ENCODE results near the gene MPZL3.

MPZL3 gene

GRCh38 chr11:118277312-118277711 lies 25.1 kb upstream of the MPZL3 start:
- H3K27me3 Mint-ChIP-seq: no peaks in the 10 kb centered on the region
- H3K27ac Mint-ChIP-seq: peak overlapping the region; percentile 44
- H3K4me1 Mint-ChIP-seq: peaks cover 39% of the 10 kb centered on the region
- H3K36me3 Mint-ChIP-seq: no peaks in the 10 kb centered on the region
- H3K9me3 Mint-ChIP-seq: no peaks in the 10 kb centered on the region
- H3K4me3 Mint-ChIP-seq: no peak overlapping the region

- Mint-ChIP-seq H3K36me3 (no peaks in the 10 kb centered on the region), H3K27me3 (no peaks in the 10 kb centered on the region), H3K4me1 (peaks cover 36% of the 10 kb centered on the region), H3K9me3 (no peaks in the 10 kb centered on the region), H3K27ac (no peak overlapping the region), H3K4me3 (no peak overlapping the region)
These were observed 24.3 kb upstream of the MPZL3 start for GRCh38 chr11:118276422-118276821.

DNA sequence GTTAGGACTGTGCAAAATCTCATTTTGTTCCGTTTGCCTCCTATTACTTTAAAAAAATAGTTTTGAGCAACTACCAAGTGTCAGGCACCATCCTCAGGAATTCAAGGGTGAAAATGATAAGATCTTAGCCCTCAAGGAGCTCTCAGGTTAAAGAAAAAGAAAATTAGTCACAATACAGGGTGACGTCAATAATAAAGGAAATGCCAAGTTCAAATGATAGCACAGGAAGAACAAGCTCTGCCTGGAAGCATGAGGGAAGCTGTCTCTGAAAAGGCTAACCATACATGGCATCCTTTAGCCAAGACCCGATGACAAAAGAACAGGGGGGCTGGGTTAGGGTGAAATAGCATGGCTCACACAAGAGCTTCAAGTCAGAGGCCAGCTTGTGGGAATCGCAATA lies 23.0 kb upstream of the MPZL3 start:
- H3K9me3 Mint-ChIP-seq: no peaks in the 10 kb centered on the region
- no peak overlapping the region for H3K4me3 Mint-ChIP-seq
- H3K27ac Mint-ChIP-seq: peak overlapping the region; percentile 30
- peaks cover 30% of the 10 kb centered on the region for H3K4me1 Mint-ChIP-seq
- no peaks in the 10 kb centered on the region for H3K27me3 Mint-ChIP-seq
- H3K36me3 Mint-ChIP-seq: no peaks in the 10 kb centered on the region

DNA sequence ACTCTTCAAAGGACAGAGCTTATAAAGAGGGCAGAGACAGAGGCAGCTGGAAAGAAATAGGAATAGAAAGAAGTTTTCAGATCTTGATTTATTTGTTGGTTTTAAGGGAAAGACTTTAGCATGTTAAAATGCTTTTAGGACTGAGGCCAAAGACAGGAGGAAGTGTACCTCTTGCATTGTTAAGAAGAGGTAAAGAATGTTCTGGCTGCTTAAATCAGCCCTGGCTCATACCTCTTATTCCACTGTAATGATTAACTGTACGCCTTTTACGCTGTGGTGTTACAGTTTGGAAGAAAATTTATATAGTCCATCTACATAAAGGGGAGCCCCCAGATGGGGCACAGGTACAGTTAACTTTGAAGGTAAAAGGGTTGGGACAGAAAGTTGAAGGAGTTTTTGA lies 22.0 kb upstream of the MPZL3 start:
- no peaks in the 10 kb centered on the region for H3K9me3 Mint-ChIP-seq
- H3K4me1 Mint-ChIP-seq: peaks cover 30% of the 10 kb centered on the region
- H3K27ac Mint-ChIP-seq: no peak overlapping the region
- H3K4me3 Mint-ChIP-seq: no peak overlapping the region
- no peaks in the 10 kb centered on the region for H3K27me3 Mint-ChIP-seq
- no peaks in the 10 kb centered on the region for H3K36me3 Mint-ChIP-seq

- H3K4me3 Mint-ChIP-seq: no peak overlapping the region
- H3K27ac Mint-ChIP-seq: peak overlapping the region; percentile 31
- H3K4me1 Mint-ChIP-seq: peaks cover 25% of the 10 kb centered on the region
- no peaks in the 10 kb centered on the region for H3K27me3 Mint-ChIP-seq
- no peaks in the 10 kb centered on the region for H3K9me3 Mint-ChIP-seq
- no peaks in the 10 kb centered on the region for H3K36me3 Mint-ChIP-seq
These were observed 19.8 kb upstream of the MPZL3 start for GRCh38 chr11:118272001-118272400.

DNA sequence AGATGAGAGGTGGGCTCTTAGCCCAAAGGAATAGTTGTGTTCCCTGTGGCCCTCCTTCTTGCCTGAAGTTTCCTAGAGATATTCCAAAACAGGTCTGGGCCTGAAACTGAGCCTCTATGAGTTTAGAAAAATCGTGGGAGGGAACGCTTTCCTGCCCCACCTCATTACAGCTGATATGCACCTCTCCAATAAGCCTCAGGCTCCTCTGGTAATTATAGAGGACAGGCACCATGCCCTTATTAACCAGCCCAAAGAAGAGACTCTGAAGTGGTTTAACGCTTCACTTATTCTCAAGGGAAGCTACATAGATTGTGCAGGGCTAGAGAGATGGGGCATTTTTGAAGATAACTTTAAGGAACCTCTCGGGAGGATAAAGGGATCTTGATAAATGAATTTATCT lies 15.3 kb upstream of the MPZL3 start:
- Mint-ChIP-seq H3K4me1 (peaks cover 34% of the 10 kb centered on the region), H3K36me3 (no peaks in the 10 kb centered on the region), H3K27me3 (no peaks in the 10 kb centered on the region), H3K4me3 (no peak overlapping the region), H3K9me3 (no peaks in the 10 kb centered on the region), H3K27ac (no peak overlapping the region)

- Mint-ChIP-seq H3K9me3 (no peaks in the 10 kb centered on the region), H3K27me3 (no peaks in the 10 kb centered on the region), H3K36me3 (peaks cover 4% of the 10 kb centered on the region), H3K27ac (peak overlapping the region; percentile 41), H3K4me1 (peaks cover 40% of the 10 kb centered on the region), H3K4me3 (no peak overlapping the region)
These were observed 13.8 kb upstream of the MPZL3 start for GRCh38 chr11:118265954-118266353.

GRCh38 chr11:118264569-118265465 lies 12.7 kb upstream of the MPZL3 start:
- Mint-ChIP-seq H3K4me1 (peaks cover 48% of the 10 kb centered on the region), H3K27ac (peak overlapping the region; percentile 90)

GRCh38 chr11:118263695-118264568 lies 11.8 kb upstream of the MPZL3 start, which contains the start of gene MPZL2:
Gene MPZL2 (minus strand): TSS chr11:118264297. CDS start chr11:118264153, 144 bp downstream.
- no peaks in the 10 kb centered on the region for H3K27me3 Mint-ChIP-seq
- peaks cover 12% of the 10 kb centered on the region for H3K36me3 Mint-ChIP-seq
- H3K4me1 Mint-ChIP-seq: peaks cover 49% of the 10 kb centered on the region
- H3K9me3 Mint-ChIP-seq: no peaks in the 10 kb centered on the region
- H3K4me3 Mint-ChIP-seq: peak within 1 kb of the TSS; percentile 95
- H3K27ac Mint-ChIP-seq: peak within 1 kb of the TSS; percentile 90

More at GRCh38 chr11:118264569-118265465, 12.7 kb upstream of the MPZL3 start:
- H3K4me3 Mint-ChIP-seq: peak overlapping the region; percentile 95
- H3K27me3 Mint-ChIP-seq: no peaks in the 10 kb centered on the region
- no peaks in the 10 kb centered on the region for H3K9me3 Mint-ChIP-seq
- peaks cover 6% of the 10 kb centered on the region for H3K36me3 Mint-ChIP-seq

- peaks cover 16% of the 10 kb centered on the region for H3K36me3 Mint-ChIP-seq
- H3K4me1 Mint-ChIP-seq: peaks cover 49% of the 10 kb centered on the region
- no peaks in the 10 kb centered on the region for H3K9me3 Mint-ChIP-seq
- no peak overlapping the region for H3K27ac Mint-ChIP-seq
- H3K27me3 Mint-ChIP-seq: no peaks in the 10 kb centered on the region
- peak overlapping the region; percentile 95 for H3K4me3 Mint-ChIP-seq
These were observed 10.9 kb upstream of the MPZL3 start for GRCh38 chr11:118263112-118263511.

DNA sequence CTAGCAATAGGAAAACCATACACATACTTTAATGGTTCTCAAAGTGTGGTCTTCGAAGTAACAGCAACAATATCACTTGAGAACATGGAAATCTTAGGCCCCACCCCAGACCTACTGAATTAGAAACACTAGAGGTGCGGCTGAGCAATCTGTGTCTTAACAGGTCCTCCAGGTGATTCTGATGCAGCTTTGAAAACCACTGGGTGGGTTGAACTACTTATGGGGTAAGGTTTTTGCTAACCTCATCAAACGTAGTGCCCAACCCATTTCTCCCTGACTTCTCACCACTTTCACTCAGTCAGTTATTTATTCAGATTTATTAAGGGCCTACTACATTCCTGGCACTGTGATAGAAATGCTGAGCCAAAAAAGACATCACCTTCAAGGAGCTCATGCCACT lies 8.2 kb upstream of the MPZL3 start:
- peaks cover 28% of the 10 kb centered on the region for H3K36me3 Mint-ChIP-seq
- no peak overlapping the region for H3K27ac Mint-ChIP-seq
- H3K4me1 Mint-ChIP-seq: peaks cover 43% of the 10 kb centered on the region
- no peaks in the 10 kb centered on the region for H3K9me3 Mint-ChIP-seq
- H3K27me3 Mint-ChIP-seq: no peaks in the 10 kb centered on the region
- H3K4me3 Mint-ChIP-seq: no peak overlapping the region

DNA sequence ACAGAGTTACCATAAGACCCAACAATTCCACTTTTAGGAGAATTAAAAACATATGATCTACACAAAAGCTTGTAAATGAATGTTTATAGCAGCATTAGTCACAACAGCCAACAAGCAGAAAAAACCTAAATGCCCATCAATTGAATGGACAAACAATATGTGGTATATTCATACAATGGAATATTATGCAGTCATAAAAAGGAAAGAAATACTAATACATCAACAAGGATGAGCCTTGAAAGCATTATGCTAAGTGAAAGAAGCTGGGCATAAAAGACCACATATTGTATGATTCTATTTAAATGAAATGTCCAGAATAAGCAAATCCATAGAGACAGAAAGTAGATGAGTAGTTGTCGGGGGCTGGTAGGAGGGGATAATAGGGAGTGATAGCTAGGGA lies 7.0 kb upstream of the MPZL3 start:
- Mint-ChIP-seq H3K27ac (no peak overlapping the region), H3K9me3 (no peaks in the 10 kb centered on the region), H3K4me1 (peaks cover 36% of the 10 kb centered on the region), H3K27me3 (no peaks in the 10 kb centered on the region), H3K4me3 (no peak overlapping the region), H3K36me3 (peaks cover 37% of the 10 kb centered on the region)

DNA sequence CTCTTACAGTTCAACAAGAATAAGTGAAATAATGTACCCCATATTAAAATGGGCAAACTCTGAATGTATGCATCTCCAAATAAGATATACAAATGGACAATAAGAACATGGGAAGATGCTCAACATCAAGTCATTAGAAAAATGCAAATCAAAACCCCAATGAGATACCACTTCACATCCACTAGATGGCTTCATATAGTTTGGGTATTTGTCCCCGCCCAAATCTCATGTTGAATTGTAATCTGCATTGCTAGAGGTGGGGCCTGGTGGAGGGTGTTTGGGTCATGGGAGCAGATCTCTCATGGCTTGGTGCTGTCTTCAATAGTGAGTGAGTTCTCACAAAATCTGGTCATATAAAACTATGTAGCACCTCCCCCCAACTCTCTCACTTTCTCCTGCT lies 6.2 kb upstream of the MPZL3 start:
- no peaks in the 10 kb centered on the region for H3K27me3 Mint-ChIP-seq
- no peaks in the 10 kb centered on the region for H3K9me3 Mint-ChIP-seq
- peaks cover 37% of the 10 kb centered on the region for H3K36me3 Mint-ChIP-seq
- H3K4me1 Mint-ChIP-seq: peaks cover 29% of the 10 kb centered on the region
- no peak overlapping the region for H3K27ac Mint-ChIP-seq
- H3K4me3 Mint-ChIP-seq: no peak overlapping the region

GRCh38 chr11:118252688-118253087 lies 523 bp upstream of the MPZL3 start:
- Mint-ChIP-seq H3K9me3 (peaks cover 2% of the 10 kb centered on the region), H3K27ac (peak overlapping the region; percentile 99), H3K4me3 (peak overlapping the region; percentile 95)

GRCh38 chr11:118247041-118247440 lies 5.1 kb downstream of the MPZL3 start:
- peaks cover 10% of the 10 kb centered on the region for H3K9me3 Mint-ChIP-seq
- peak overlapping the region; percentile 97 for H3K27ac Mint-ChIP-seq
- H3K36me3 Mint-ChIP-seq: peaks cover 19% of the 10 kb centered on the region
- no peaks in the 10 kb centered on the region for H3K27me3 Mint-ChIP-seq
- H3K4me3 Mint-ChIP-seq: peak overlapping the region; percentile 51
- H3K4me1 Mint-ChIP-seq: peaks cover 79% of the 10 kb centered on the region

More at GRCh38 chr11:118252688-118253087, 523 bp upstream of the MPZL3 start:
- Mint-ChIP-seq H3K27me3 (no peaks in the 10 kb centered on the region), H3K4me1 (peaks cover 42% of the 10 kb centered on the region), H3K36me3 (peaks cover 27% of the 10 kb centered on the region)

Measured in activated naive CD4-positive, alpha-beta T cell treated with anti-CD3 and anti-CD28 coated beads, Interleukin-2, amount 50 U/mL, for 24 hours (primary cell).